DND-41 (cell line): ENCODE results near the gene LTF.

Experiments used
- ATAC-seq: fragments of 200-7000 bp; cut with Tn5 transposase; 3 replicates; pipeline ENCODE4 v1.9.1; 2021; ENCODE audit warnings: low read depth; ENCODE audit not compliant: insufficient read depth
- DNase-seq: peaks from one replicate; pipeline ENCODE4 v3.0.0-alpha.2; 2020
- H2AFZ ChIP-seq: 2 replicates; pipeline ENCODE4 v1.6.0; 2012; ENCODE audit warnings: low read depth, low read length
- H3K27ac ChIP-seq: 2 replicates; pipeline ENCODE4 v1.5.1; 2012; ENCODE audit warnings: low read length, inconsistent platforms
- H3K27me3 ChIP-seq: fragments of 200-600 bp; sonication (generic); 2 replicates; pipeline ENCODE4 v1.6.0; 2012; ENCODE audit warnings: low read length, mild to moderate bottlenecking, inconsistent platforms; ENCODE audit not compliant: insufficient read depth, poor library complexity
- H3K36me3 ChIP-seq: 2 replicates; pipeline ENCODE4 v1.5.1; 2012; ENCODE audit warnings: low read length, inconsistent platforms; ENCODE audit not compliant: insufficient read depth
- H3K4me1 ChIP-seq: 2 replicates; pipeline ENCODE4 v1.5.1; 2012; ENCODE audit warnings: mild to moderate bottlenecking, low read length; ENCODE audit not compliant: insufficient read depth
- H3K4me2 ChIP-seq: 2 replicates; pipeline ENCODE4 v1.6.0; 2012; ENCODE audit warnings: mild to moderate bottlenecking, moderate library complexity, low read length, inconsistent platforms; ENCODE audit not compliant: insufficient read depth
- H3K4me3 ChIP-seq, 2 experiments: fragments of 200-600 bp in 1 of 2; shearing (Covaris generic) in 1 of 2; 2 replicates each; pipeline ENCODE4 v1.5.1; 2012 to 2016; ENCODE audit warnings: inconsistent platforms in 2 of 2, low read length in 2 of 2, mild to moderate bottlenecking in 2 of 2, low read depth in 1 of 2, moderate library complexity in 1 of 2
- H3K79me2 ChIP-seq: 2 replicates; pipeline ENCODE4 v1.6.0; 2012; ENCODE audit warnings: low read length, inconsistent platforms; ENCODE audit not compliant: insufficient read depth
- H3K9ac ChIP-seq: 2 replicates; pipeline ENCODE4 v1.6.0; 2012; ENCODE audit warnings: low read depth, mild to moderate bottlenecking, inconsistent platforms, low read length, moderate library complexity
- H3K9me3 ChIP-seq: 2 replicates; pipeline ENCODE4 v1.5.1; 2012; ENCODE audit warnings: low read length, moderate library complexity, mild to moderate bottlenecking, inconsistent platforms; ENCODE audit not compliant: insufficient read depth, severe bottlenecking
- H4K20me1 ChIP-seq: 2 replicates; pipeline ENCODE4 v1.6.0; 2012; ENCODE audit warnings: low read length; ENCODE audit not compliant: insufficient read depth
- CTCF ChIP-seq: IDR thresholded peaks from 2 replicates; pipeline ENCODE4 v1.5.1; 2012; ENCODE audit warnings: borderline replicate concordance, low read length, moderate library complexity, mild to moderate bottlenecking; ENCODE audit not compliant: poor library complexity, severe bottlenecking; ENCODE audit errors: extremely low read depth
- EZH2 ChIP-seq: IDR thresholded peaks from 3 replicates; pipeline ENCODE4 v1.6.1; 2012; ENCODE audit warnings: borderline replicate concordance, low read depth, mild to moderate bottlenecking, moderate library complexity, low read length, inconsistent platforms; ENCODE audit not compliant: severe bottlenecking

Gene LTF

GRCh38 chr3:46416811-46417510 lies 47.7 kb downstream of the LTF start:
- H3K27me3 ChIP-seq = no peaks in the 10 kb centered on the region
- DNase-seq (no peak), ATAC-seq (no peak)
- H4K20me1 ChIP-seq = no peaks in the 10 kb centered on the region
- H3K4me3 ChIP-seq = no peak overlapping the region
- TF ChIP-seq CTCF (no peak), EZH2 (no peak)
- no peak overlapping the region for H2AFZ ChIP-seq
- H3K36me3 ChIP-seq = no peaks in the 10 kb centered on the region
- no peaks in the 10 kb centered on the region for H3K9me3 ChIP-seq
- no peak overlapping the region for H3K9ac ChIP-seq
- H3K4me2 ChIP-seq = no peak overlapping the region
- peaks cover 19% of the 10 kb centered on the region for H3K4me1 ChIP-seq
- no peaks in the 10 kb centered on the region for H3K79me2 ChIP-seq
- 0 out of 2 replicates have a peak overlapping the region, but pooled peaks have one; percentile 7 for H3K27ac ChIP-seq

- no peak overlapping the region for H3K4me3 ChIP-seq
- H3K9ac ChIP-seq = no peak overlapping the region
- H3K27ac ChIP-seq = peak overlapping the region; percentile 49
- H3K4me1 ChIP-seq = peaks cover 19% of the 10 kb centered on the region
- H4K20me1 ChIP-seq = no peaks in the 10 kb centered on the region
- H3K27me3 ChIP-seq = no peaks in the 10 kb centered on the region
- H3K36me3 ChIP-seq = no peaks in the 10 kb centered on the region
- H3K9me3 ChIP-seq = no peaks in the 10 kb centered on the region
- ATAC-seq = peak; percentile 50
- no peak overlapping the region for H3K4me2 ChIP-seq
- no peak for DNase-seq
- TF ChIP-seq CTCF = no peak
- TF ChIP-seq EZH2 = no peak
- no peaks in the 10 kb centered on the region for H3K79me2 ChIP-seq
- no peak overlapping the region for H2AFZ ChIP-seq
These were observed 48.4 kb downstream of the LTF start for GRCh38 chr3:46416125-46416810.

GRCh38 chr3:46414739-46415138 lies 50.0 kb downstream of the LTF start:
- Histone ChIP-seq H3K79me2 (no peaks in the 10 kb centered on the region), H3K27me3 (no peaks in the 10 kb centered on the region), H4K20me1 (no peaks in the 10 kb centered on the region), H3K9ac (no peak overlapping the region), H3K4me2 (no peak overlapping the region), H3K4me1 (peaks cover 25% of the 10 kb centered on the region), H3K9me3 (no peaks in the 10 kb centered on the region), H2AFZ (no peak overlapping the region), H3K4me3 (no peak overlapping the region), H3K27ac (no peak overlapping the region), H3K36me3 (no peaks in the 10 kb centered on the region)
- no peak for TF ChIP-seq EZH2
- TF ChIP-seq CTCF = no peak
- no peak for ATAC-seq
- no peak for DNase-seq
